ENCODE results near the gene B4GALT6.

Gene B4GALT6

DNA sequence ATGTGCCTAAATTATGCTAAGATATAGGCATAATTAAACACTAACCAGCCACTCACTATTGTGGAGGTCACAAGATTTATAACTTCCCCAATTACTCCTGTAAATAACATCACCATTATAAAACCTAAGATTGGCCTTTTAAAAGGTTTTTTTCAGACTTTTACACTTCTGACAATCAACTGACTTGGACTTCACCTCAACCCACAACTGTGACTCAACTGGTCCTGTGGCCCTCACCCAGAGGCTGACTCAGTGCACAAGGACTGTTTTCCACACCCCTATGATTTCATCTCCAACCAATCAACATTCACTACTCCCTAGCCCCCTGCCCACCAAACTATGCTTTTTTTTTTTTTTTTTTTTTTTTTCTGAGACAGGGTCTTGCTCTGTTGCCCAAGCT, 81.1 kb downstream of the B4GALT6 start:
- H3K9me3 ChIP-seq (ENCODE audit: insufficient read depth, low read depth, low read length): no peaks in the 10 kb centered on the region
- H3K9ac ChIP-seq (ENCODE audit: low read depth, low read length, poor library complexity, severe bottlenecking): no peak overlapping the region
- no peaks in the 10 kb centered on the region for H3F3A ChIP-seq (ENCODE audit: low read depth)
- no peak for TF ChIP-seq EZH2phosphoT487 (IDR thresholded peaks at IDR 0.05; ENCODE audit: borderline replicate concordance)
- TF ChIP-seq CTCF (conservative IDR thresholded peaks at IDR 0.05; ENCODE audit: low read length): no peak
- no peaks in the 10 kb centered on the region for H3K36me3 ChIP-seq (ENCODE audit: insufficient read depth, low read length)
- no peak overlapping the region for H3K4me3 ChIP-seq (ENCODE audit: low read length, poor library complexity, severe bottlenecking)
- no peaks in the 10 kb centered on the region for H3K4me1 ChIP-seq (ENCODE audit: insufficient read depth, low read length, poor library complexity, severe bottlenecking)
- H3K27me3 ChIP-seq (ENCODE audit: insufficient read depth, low read length, poor library complexity, severe bottlenecking): no peaks in the 10 kb centered on the region
- H4K20me1 ChIP-seq (ENCODE audit: insufficient read depth, low read length, poor library complexity, severe bottlenecking): no peaks in the 10 kb centered on the region
- H3K4me2 ChIP-seq (ENCODE audit: low read depth, low read length, poor library complexity, severe bottlenecking): no peak overlapping the region
- H3K79me2 ChIP-seq (ENCODE audit: insufficient read depth, low read length): no peaks in the 10 kb centered on the region
- no peaks in the 10 kb centered on the region for H3K9me2 ChIP-seq (replicated peaks; ENCODE audit: low read depth, low read length)
- no peak overlapping the region for H2AFZ ChIP-seq (ENCODE audit: low read length)

DNA sequence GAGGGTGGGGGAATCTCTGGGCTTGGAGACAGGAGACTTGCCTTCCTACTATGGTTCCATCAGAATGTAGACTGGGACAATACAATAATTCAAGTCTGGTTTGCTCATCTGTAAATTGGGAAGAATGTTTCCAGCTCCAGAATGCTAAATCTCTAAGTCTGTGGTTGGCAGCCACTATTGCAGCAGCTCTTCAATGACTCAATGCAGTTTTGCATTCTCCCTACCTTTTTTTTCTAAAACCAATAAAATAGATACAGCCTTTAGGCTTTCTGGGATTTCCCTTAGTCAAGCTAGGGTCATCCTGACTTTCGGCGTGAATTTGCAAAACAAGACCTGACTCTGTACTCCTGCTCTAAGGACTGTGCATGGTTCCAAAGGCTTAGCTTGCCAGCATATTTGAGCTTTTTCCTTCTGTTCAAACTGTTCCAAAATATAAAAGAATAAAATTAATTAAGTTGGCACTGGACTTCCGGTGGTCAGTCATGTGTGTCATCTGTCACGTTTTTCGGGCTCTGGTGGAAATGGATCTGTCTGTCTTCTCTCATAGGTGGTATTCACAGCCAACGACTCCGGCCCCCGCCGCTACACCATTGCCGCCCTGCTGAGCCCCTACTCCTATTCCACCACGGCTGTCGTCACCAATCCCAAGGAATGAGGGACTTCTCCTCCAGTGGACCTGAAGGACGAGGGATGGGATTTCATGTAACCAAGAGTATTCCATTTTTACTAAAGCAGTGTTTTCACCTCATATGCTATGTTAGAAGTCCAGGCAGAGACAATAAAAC, 86.2 kb downstream of the B4GALT6 start:
- Histone ChIP-seq H3K9ac (ENCODE audit: low read depth, low read length, poor library complexity, severe bottlenecking) (no peak overlapping the region), H4K20me1 (ENCODE audit: insufficient read depth, low read length, poor library complexity, severe bottlenecking) (no peaks in the 10 kb centered on the region), H2AFZ (ENCODE audit: low read length) (no peak overlapping the region), H3K4me1 (ENCODE audit: insufficient read depth, low read length, poor library complexity, severe bottlenecking) (no peaks in the 10 kb centered on the region), H3K9me3 (ENCODE audit: insufficient read depth, low read depth, low read length) (no peaks in the 10 kb centered on the region), H3K27me3 (ENCODE audit: insufficient read depth, low read length, poor library complexity, severe bottlenecking) (no peaks in the 10 kb centered on the region), H3F3A (ENCODE audit: low read depth) (no peaks in the 10 kb centered on the region), H3K4me3 (ENCODE audit: low read length, poor library complexity, severe bottlenecking) (no peak overlapping the region), H3K79me2 (ENCODE audit: insufficient read depth, low read length) (no peaks in the 10 kb centered on the region), H3K36me3 (ENCODE audit: insufficient read depth, low read length) (no peaks in the 10 kb centered on the region), H3K9me2 (replicated peaks; ENCODE audit: low read depth, low read length) (no peaks in the 10 kb centered on the region), H3K4me2 (ENCODE audit: low read depth, low read length, poor library complexity, severe bottlenecking) (no peak overlapping the region)
- TF ChIP-seq CTCF (conservative IDR thresholded peaks at IDR 0.05; ENCODE audit: low read length): no peak
- TF ChIP-seq EZH2phosphoT487 (IDR thresholded peaks at IDR 0.05; ENCODE audit: borderline replicate concordance): no peak

DNA sequence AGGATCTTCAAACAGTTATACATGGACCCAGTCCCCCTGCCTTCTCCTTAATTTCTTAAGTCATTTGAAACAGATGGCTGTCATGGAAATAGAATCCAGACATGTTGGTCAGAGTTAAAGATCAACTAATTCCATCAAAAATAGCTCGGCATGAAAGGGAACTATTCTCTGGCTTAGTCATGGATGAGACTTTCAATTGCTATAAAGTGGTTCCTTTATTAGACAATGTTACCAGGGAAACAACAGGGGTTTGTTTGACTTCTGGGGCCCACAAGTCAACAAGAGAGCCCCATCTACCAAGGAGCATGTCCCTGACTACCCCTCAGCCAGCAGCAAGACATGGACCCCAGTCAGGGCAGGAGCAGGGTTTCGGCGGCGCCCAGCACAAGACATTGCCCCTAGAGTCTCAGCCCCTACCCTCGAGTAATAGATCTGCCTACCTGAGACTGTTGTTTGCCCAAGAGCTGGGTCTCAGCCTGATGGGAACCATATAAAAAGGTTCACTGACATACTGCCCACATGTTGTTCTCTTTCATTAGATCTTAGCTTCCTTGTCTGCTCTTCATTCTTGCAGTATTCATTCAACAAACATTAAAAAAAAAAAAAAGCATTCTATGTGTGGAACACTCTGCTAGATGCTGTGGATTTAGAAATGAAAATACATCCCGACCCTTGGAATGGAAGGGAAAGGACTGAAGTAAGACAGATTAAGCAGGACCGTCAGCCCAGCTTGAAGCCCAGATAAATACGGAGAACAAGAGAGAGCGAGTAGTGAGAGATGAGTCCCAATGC, 88.1 kb downstream of the B4GALT6 start:
- Histone ChIP-seq H3K9me3 (ENCODE audit: insufficient read depth, low read depth, low read length) (no peaks in the 10 kb centered on the region), H3K9me2 (replicated peaks; ENCODE audit: low read depth, low read length) (no peaks in the 10 kb centered on the region), H4K20me1 (ENCODE audit: insufficient read depth, low read length, poor library complexity, severe bottlenecking) (no peaks in the 10 kb centered on the region), H2AFZ (ENCODE audit: low read length) (no peak overlapping the region), H3K4me3 (ENCODE audit: low read length, poor library complexity, severe bottlenecking) (no peak overlapping the region), H3K4me1 (ENCODE audit: insufficient read depth, low read length, poor library complexity, severe bottlenecking) (no peaks in the 10 kb centered on the region), H3K27me3 (ENCODE audit: insufficient read depth, low read length, poor library complexity, severe bottlenecking) (no peaks in the 10 kb centered on the region), H3F3A (ENCODE audit: low read depth) (no peaks in the 10 kb centered on the region), H3K36me3 (ENCODE audit: insufficient read depth, low read length) (no peaks in the 10 kb centered on the region), H3K4me2 (ENCODE audit: low read depth, low read length, poor library complexity, severe bottlenecking) (no peak overlapping the region), H3K9ac (ENCODE audit: low read depth, low read length, poor library complexity, severe bottlenecking) (no peak overlapping the region), H3K79me2 (ENCODE audit: insufficient read depth, low read length) (no peaks in the 10 kb centered on the region)
- TF ChIP-seq CTCF (conservative IDR thresholded peaks at IDR 0.05; ENCODE audit: low read length): no peak
- TF ChIP-seq EZH2phosphoT487 (IDR thresholded peaks at IDR 0.05; ENCODE audit: borderline replicate concordance): no peak
